Heart left ventricle (tissue), 13 donors: ENCODE measurements around the gene STX10.

Source experiments
- CTCF ChIP-seq, 12 donors: fragments of 200-600 bp; sonication (generic) in 4 of 12; IDR thresholded peaks; one replicate each; pipeline versions ENCODE4 v1.5.0 to v1.8.0; 2018 to 2022; ENCODE audit warnings: antibody characterized with exemption in 12 of 12, mild to moderate bottlenecking in 5 of 12
- POLR2A ChIP-seq, 2 donors: fragments of 450-650 bp; IDR thresholded peaks; one replicate each; pipeline ENCODE4 v1.6.1; 2017; ENCODE audit warnings: antibody characterized with exemption in 2 of 2, mild to moderate bottlenecking in 2 of 2, moderate library complexity in 2 of 2
- donor health status: ischemic (EF 13 %, LVEDD 7.1; RV severe dilation, severe dysfunction).
- donor health status: DM: no; HTN: yes; CAD: no.
- donor health status: DM: no; HTN: no; CAD: no.
- donor health status: ischemic (EF 25% LVEDD 6.9; RV normal size, moderate dysfunction).
- donor health status: ischemic (EF 25% LVEDD 5.7; RV mildly dilated, moderate dysfunction).
- donor health status: ischemic (EF 35%, LVEDD 5.7; RV mildly dilated, moderate dysfunction).
- donor health status: nonischemic (EF 11% LVEDD 7.7; RV severe dilation, severe dysfunction).
- donor health status: DM: yes; HTN: yes; CAD: no.
- donor health status: PGD.
- donor health status: ischemic (EF 29% LVEDD 5.4; RV normal size, mild dysfunction).
- donor health status: nonischemic (EF 23%, LVEDD 6.1; RV moderate dilation, normal function).

- TF ChIP-seq CTCF (IDR thresholded peaks at IDR 0.05), result no peak
- no peak for TF ChIP-seq POLR2A (IDR thresholded peaks at IDR 0.05)
Observed at GRCh38 chr19:13122980-13123957, 26.9 kb downstream of the STX10 start.
